ENCODE data around the gene EBF4.
"Not testable (repeated sequence)": the region's sequence is repeated elsewhere in the genome, so short reads cannot be mapped to it uniquely, and the experiment has no call there.

Gene EBF4

GRCh38 chr20:2795451-2795850, 102.9 kb downstream of the EBF4 start:
- DNase-seq (ENCODE audit: low read depth, low spot score), result no peak

DNA sequence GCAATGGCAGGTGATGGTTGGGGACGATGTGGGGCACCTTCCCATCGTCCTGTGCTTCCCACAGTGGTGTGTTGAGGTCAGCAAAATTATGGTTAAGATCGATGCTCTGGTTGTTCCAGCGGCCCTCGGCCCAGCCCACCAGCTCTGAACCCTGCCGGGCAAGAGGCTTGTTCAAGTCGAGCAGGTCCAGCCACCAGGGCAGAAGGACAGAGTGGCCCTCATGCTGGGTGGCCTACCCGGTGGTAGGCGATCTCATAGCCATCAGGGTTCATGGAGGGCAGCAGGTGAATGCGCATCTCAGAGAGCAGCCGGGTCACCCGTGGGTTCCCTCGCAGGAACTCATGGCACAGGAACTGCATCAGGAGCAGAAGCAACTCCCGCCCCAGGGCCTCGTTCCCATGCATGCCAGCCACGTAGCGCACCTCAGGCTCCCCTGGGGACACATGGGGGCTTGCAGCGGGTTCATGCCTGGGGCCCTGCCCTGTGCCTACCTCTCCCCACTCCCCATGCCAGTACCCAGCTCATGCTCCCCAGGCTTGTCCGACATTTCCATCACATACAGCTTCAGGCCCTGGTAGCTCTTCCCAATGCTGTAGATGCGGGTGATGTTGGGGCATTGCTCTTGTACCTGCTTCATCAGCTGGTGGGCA, 103.6 kb downstream of the EBF4 start:
- DNase-seq (ENCODE audit: low read depth, low spot score), result no peak

DNA sequence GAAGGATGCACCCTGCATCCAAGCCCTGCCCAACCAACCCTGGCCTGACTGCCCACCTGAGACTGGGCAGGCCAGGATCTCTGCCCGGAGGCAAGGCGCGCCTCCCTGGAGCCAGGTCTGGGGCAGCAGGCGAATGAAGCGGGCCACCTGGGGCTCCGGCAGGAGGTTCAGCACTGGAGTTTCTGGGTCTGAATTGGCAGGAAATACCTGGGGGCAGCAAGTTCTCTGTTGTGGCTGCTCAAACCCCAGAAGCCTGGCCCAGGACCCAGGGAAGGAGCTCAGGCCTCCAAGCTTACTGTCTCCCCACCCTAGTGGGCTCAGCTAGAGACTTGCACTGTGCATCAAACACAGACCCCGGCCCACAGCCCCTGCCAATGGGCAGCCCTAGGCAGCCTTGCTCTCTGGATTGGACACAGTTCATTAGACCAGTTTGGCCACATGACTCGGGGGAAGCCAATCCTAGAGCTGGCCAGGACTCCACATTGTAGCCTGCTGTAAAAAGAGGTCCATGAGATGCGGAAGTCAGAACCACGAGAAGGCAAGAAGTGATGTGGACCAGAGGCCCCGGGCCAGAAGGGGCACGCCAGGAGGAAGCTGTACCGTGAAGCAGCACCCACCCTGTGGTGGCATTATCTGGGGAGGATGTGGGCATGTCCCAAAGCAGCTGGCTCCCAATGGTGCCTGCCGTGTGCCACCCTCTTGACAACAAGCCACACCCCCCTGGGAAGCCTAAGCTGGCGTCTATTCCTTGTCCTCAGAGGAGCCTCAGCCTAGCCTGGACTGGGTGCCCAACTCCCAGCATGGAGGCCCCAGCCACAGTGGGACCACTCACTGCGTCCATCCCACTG, 104.8 kb downstream of the EBF4 start:
- no peak for DNase-seq (ENCODE audit: low read depth, low spot score)

DNA sequence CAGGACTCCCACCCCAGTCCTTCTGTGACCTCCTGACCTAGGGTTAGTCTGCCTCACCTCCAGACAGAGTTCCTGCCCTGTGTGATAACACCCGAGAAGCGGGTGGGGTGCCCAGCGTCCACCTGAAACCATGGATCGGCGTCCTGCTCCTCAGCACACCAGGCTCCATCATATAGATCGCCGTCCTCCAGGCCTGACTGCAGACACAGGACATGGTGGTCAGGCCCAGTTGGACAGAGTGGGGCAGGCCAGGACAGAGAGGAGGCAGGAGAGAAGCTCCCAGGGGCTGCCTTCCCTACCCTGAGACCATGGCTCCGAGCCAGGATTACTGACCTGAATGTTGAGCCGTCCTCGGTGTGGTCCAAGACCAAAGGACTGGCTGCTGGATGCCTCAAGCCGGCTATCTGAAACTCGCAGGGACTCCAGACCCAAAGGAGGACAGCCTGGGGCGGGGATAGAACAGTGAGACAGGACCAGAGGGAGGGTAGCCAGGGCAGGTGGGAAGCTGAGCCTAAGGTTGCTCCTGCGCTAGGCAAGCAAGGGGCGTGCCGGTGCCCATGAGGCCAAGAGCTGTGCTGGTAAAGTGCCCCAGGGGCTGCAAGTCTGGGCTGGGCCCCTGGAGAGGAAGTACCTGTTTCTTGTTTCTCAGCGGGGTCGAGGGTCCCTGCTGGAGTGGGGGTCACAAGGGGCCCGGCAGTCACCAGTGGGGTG, 105.7 kb downstream of the EBF4 start:
- DNase-seq (ENCODE audit: low read depth, low spot score), result no peak

GRCh38 chr20:2798814-2799213, 106.2 kb downstream of the EBF4 start:
- DNase-seq (ENCODE audit: low read depth, low spot score), result no peak

DNA sequence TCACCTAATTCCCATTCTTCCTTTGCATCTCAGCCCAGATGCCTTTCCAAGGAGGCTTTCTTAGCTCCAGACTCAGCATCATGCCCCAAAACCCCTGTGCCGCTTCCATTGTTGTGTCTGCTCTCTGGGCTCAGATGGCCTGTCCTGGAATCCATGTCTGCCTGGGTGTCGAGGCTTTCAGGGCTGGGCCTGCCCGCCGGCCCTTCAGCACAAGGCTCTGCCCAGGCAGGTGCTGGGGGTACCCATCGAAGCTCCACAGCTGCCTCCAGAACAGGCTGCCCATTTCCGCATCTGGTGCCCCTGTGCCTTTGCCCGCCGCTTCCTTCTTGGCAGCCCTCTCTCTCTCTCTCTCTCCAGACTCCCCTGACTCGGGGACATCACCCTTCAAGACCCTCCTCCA, 106.7 kb downstream of the EBF4 start:
- no peak for DNase-seq (ENCODE audit: low read depth, low spot score)

DNA sequence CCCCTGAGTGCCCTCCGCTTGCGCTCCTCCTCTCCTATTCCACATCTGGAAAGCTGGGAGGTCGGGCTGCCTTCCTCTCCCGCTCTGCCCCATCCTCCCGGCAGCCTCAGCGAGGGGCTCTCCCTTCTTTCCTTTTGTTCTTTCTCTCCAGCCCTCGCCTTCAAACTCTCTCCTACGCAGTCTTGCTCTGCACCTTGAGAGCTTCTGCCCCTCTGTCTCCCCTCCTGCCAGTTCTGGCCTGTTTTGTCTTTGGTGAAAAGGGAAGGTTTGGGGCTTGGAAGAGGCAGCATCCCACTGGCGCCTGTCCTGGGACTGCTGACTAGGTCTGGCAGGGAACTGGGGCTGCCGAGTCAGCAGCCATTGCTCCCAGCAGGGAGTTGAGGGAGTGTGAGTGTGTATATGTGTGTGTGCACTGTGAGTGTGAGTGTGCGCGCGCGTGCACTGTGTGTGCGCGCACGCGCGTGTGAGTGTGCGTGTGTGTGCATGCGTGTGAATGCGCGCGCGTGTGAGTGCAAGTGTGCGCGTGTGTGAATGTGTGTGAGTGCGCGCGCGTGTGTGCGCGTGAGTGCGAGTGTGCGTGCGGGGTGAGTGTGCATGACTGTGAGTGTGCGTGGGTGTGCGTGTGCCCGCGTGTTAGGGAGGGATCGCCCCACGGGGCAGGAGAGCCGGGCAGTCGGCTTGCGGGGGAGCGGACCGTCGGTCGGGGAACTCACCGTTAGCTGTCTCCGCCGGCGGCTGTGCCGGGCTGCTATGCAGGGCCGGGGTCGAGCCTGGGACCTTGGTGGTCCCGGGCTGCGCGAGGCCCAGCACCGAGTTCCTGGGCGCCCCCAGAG, 107.3 kb downstream of the EBF4 start:
- DNase-seq (ENCODE audit: low read depth, low spot score), result no peak

GRCh38 chr20:2800521-2801285, 108.1 kb downstream of the EBF4 start, which contains the start of gene CPXM1:
Gene CPXM1, minus strand, starts transcription at chr20:2800627. Its CDS starts 55 bp downstream, at chr20:2800572.
- DNase-seq (ENCODE audit: low read depth, low spot score), result no peak

- no peak for DNase-seq (ENCODE audit: low read depth, low spot score)
Measured at GRCh38 chr20:2801286-2801728, 108.7 kb downstream of the EBF4 start.

DNA sequence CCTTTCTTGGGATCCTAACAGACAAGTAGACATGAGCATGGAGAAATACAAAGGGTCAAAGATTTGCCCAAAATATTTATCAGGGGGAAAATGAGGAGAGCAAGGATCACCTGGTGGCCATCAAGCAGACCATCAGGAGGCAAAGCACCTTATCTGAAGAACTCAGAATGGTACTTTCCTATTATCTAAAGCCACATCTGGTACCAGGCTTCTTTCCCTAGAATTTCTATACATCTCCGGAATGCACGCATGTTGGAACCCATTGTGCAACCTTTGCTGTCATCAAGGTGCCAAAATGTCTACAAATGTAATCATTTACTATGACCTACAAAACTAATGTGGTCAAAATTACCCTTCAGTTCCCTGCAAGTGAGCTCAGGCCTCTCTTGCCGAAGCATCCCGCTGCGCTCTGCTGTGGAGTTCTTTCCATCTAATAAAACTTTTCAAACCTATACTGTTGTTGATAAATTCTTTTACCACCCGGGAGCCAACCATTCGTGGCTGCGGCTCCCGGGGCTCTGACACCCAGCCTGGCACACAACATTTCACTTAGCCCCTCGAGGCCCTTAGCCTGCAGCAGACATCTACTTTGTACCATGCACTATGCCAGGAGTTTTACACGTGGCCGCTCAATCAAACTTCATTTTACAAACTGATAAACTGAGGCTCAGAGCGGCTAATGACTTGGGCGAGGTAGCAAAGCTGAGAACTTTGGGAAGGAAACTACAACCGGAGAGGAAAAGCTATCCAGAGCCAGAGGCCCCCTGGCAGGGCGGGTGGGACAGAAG, 111.7 kb downstream of the EBF4 start:
- no peak for DNase-seq (ENCODE audit: low read depth, low spot score)

DNA sequence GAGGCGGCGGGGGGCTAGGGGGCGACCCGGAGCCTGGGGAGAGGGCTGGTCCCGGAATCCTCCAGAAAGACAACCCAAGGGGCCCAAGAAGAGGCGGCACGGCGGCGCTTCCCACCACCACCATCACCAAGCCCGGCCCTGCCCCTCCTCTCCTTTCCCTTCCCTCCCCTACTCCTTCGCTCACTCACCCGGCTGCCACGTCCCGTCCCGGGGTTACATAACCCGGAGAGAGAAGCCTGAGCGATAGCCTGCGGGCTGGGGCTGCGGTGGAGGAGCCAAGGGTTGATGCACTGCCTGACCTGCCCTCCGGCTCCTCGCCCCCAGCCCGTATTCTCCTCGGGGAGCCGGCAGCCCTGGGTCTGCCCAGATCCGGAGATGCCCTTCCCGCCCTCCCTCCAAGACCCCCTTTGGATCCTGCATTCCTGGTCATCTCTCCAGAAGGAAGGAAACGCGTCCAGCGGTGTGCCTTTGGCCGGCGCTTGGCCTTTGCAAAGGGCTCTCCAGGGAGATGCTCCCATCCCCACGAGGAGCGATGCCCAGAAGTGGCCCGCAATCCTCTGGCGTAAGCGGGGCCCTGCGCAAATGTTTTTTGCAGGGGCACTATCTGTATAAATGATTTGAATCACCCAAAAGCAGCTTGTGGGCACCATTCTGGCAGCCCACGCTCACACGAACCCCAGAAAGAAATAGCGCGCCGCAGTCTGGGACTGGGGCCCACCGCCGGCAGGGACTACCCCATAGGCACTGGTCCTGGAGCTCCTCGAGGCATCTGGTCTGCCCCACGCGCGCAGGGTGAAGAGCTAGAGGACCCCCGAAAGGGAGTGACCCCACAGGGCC, 112.5 kb downstream of the EBF4 start:
- DNase-seq (ENCODE audit: low read depth, low spot score), result no peak

DNA sequence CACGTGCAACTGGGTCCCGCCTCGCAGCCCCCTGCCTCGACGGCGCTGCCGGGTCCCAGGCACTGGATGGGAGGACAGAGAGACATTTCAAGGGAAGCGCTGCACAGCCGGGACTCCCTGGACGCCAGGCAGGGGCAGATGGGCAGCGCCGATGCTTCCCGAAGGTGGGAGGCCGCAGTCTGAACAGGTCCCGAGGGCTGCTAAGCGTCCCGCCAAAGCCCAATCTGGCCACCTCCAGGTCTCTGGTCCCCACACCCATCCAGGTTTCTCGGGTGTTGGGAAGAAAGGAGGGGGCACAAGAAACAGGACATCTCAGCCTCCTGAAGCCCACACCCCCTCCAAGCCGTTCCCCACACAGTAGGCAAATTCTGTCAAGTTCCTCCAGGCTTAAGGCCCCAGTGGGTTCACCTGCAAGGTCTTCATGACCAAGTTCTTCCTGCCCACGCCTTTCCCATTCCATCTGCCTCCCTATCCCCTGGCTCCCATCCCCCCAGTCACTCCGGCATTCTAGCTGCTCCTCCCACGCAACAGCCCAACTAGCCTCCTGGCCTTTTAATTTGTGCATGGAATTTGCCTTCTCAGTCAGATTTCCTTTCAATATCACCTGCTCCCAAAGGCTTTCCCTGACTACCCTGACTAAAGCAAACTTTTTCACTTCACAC, 113.2 kb downstream of the EBF4 start:
- DNase-seq (ENCODE audit: low read depth, low spot score), result no peak

DNA sequence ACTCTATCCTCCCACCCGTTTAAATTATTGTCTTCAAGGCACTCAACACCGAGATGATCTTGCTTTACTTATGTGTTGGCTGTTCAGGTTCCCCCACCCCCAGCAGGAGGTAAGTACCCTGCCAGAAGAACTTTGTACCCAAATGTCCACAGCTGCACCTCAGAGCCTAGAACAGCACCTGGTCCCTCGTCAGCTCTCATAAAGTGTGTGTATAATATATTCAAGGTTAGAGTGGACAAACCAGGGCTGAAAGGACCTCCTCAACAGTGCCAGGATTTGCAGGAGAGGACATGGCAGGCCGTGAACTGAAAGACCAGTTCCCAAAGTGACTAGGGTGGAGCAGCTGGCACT, 113.7 kb downstream of the EBF4 start:
- DNase-seq (ENCODE audit: low read depth, low spot score), result no peak

- no peak for DNase-seq (ENCODE audit: low read depth, low spot score)
Measured at GRCh38 chr20:2807019-2807418, 114.4 kb downstream of the EBF4 start.

GRCh38 chr20:2807929-2808328, 115.3 kb downstream of the EBF4 start:
- not testable (repeated sequence) for DNase-seq (ENCODE audit: low read depth, low spot score)

DNA sequence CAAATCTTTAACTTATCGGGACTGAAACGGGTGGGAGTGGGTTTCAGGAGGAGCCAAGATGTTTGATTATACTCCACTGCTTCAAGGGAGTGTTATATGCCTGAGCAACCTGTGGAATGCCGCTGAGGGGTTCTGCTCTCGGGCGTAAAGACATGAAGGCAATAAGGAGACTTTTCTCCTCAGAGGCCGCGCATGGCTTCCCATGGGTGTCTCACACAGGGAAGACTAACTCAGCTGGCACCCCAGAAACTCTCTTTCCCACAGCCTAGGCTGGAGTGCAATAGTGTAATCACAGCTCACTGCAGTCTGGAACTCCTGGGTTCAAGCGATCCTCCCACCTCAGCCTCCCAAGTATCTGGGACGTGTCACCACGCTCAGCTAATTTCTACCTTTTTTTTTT, 117.1 kb downstream of the EBF4 start:
- no peak for DNase-seq (ENCODE audit: low read depth, low spot score)
